ENCODE data around the gene LRIG2.

- TF ChIP-seq, protein P1, sequence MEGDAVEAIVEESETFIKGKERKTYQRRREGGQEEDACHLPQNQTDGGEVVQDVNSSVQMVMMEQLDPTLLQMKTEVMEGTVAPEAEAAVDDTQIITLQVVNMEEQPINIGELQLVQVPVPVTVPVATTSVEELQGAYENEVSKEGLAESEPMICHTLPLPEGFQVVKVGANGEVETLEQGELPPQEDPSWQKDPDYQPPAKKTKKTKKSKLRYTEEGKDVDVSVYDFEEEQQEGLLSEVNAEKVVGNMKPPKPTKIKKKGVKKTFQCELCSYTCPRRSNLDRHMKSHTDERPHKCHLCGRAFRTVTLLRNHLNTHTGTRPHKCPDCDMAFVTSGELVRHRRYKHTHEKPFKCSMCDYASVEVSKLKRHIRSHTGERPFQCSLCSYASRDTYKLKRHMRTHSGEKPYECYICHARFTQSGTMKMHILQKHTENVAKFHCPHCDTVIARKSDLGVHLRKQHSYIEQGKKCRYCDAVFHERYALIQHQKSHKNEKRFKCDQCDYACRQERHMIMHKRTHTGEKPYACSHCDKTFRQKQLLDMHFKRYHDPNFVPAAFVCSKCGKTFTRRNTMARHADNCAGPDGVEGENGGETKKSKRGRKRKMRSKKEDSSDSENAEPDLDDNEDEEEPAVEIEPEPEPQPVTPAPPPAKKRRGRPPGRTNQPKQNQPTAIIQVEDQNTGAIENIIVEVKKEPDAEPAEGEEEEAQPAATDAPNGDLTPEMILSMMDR (IDR thresholded peaks at IDR 0.05; ENCODE audit: poor library complexity), result no peak
- no peak for TF ChIP-seq EZH2phosphoT487 (IDR thresholded peaks at IDR 0.05; ENCODE audit: low read depth, severe bottlenecking, unreplicated experiment)
- TF ChIP-seq EZH2 (IDR thresholded peaks at IDR 0.05; ENCODE audit: borderline replicate concordance), result no peak
Measured at GRCh38 chr1:113128116-113128515, 55.1 kb downstream of the LRIG2 start.

All from hepatocyte (in vitro differentiated cells).